HepG2 (cell line): ENCODE measurements around the gene ADAMTS17. TPM values are rescaled to one million over a fixed set of nuclear protein-coding genes. Genes with fewer than 3 reads are reported as not detected.
A peak's percentile ranks its signal among the peaks of the same experiment; 100 is the strongest.

Experiments used
- SSRP1 ChIP-seq: IDR thresholded peaks from 2 replicates; pipeline ENCODE4 v1.6.1; 2016; ENCODE audit warnings: control low read depth
- TBL1XR1 ChIP-seq: fragments of 150-350 bp; IDR thresholded peaks from 2 replicates; pipeline ENCODE4 v1.6.1; 2014; ENCODE audit warnings: borderline replicate concordance, low read length; ENCODE audit not compliant: partially characterized antibody
- TP53 ChIP-seq: sonication (generic); formaldehyde crosslinking; conservative IDR thresholded peaks from 2 replicates; pipeline ENCODE4 v1.4.0; 2020; ENCODE audit warnings: missing genetic modification reagents
- ZBTB40 ChIP-seq, 2 experiments: fragments of 450-650 bp in 1 of 2; sonication (generic) in 1 of 2; formaldehyde crosslinking in 1 of 2; IDR thresholded peaks; 2 replicates each; pipeline versions ENCODE4 v1.6.1 to v1.8.0; 2016 to 2022; ENCODE audit warnings: antibody characterized with exemption in 1 of 2, mild to moderate bottlenecking in 1 of 2, missing genetic modification reagents in 1 of 2
- ZNF337 ChIP-seq: sonication (generic); formaldehyde crosslinking; IDR thresholded peaks from 2 replicates; pipeline ENCODE4 v1.5.1; 2020; ENCODE audit warnings: missing genetic modification reagents, low read depth, mild to moderate bottlenecking, borderline replicate concordance
- polyA plus RNA-seq, 8 experiments: library from polyadenylated mRNA; depleted of rRNA in 3 of 8; stranded (reverse) in 7 of 8; unstranded in 1 of 8; fragments of >200 nt; fragmentation: Illumina TruSeq in 4 of 8; extraction: Trizol in 4 of 8; gene quantifications; 2 replicates each; pipeline versions ENCODE4 v1.2.1 to v1.2.3, GENCODE V29; 2011 to 2016; ENCODE audit warnings: low read depth in 4 of 8, missing spikeins in 1 of 8, mixed read lengths in 1 of 8; ENCODE audit not compliant: insufficient read depth in 1 of 8
- total RNA-seq, 5 experiments: library from RNA; depleted of rRNA; stranded (reverse); fragments of >200 nt; fragmentation: Illumina TruSeq; extraction: Trizol; gene quantifications; 2 replicates each; pipeline ENCODE4 v1.2.3, GENCODE V29; 2016; ENCODE audit warnings: low read depth in 1 of 5
- TF ChIP-seq, protein P1 (sequence below): sonication (generic); formaldehyde crosslinking; IDR thresholded peaks from 2 replicates; pipeline ENCODE4 v1.4.0; 2020; ENCODE audit warnings: missing genetic modification reagents
- TF ChIP-seq, protein P2 (sequence below): sonication (generic); formaldehyde crosslinking; IDR thresholded peaks from 2 replicates; pipeline ENCODE4 v1.4.0; 2020; ENCODE audit warnings: missing genetic modification reagents
- TF ChIP-seq, protein P3 (sequence below): IDR thresholded peaks from 2 replicates; pipeline ENCODE4 v1.6.1; 2016; ENCODE audit warnings: low read depth, borderline replicate concordance
- TF ChIP-seq, protein P4 (sequence below): sonication (generic); formaldehyde crosslinking; IDR thresholded peaks from 2 replicates; pipeline ENCODE4 v1.4.0; 2020; ENCODE audit warnings: missing genetic modification reagents, borderline replicate concordance

ADAMTS17 gene
- total and polyA plus RNA-seq, 2 of the 13 experiments (the other 11 are each of a cell fraction or from before 2014, with no cell fraction given) = 0.02 to 0.04 TPM

- TF ChIP-seq, protein P1, sequence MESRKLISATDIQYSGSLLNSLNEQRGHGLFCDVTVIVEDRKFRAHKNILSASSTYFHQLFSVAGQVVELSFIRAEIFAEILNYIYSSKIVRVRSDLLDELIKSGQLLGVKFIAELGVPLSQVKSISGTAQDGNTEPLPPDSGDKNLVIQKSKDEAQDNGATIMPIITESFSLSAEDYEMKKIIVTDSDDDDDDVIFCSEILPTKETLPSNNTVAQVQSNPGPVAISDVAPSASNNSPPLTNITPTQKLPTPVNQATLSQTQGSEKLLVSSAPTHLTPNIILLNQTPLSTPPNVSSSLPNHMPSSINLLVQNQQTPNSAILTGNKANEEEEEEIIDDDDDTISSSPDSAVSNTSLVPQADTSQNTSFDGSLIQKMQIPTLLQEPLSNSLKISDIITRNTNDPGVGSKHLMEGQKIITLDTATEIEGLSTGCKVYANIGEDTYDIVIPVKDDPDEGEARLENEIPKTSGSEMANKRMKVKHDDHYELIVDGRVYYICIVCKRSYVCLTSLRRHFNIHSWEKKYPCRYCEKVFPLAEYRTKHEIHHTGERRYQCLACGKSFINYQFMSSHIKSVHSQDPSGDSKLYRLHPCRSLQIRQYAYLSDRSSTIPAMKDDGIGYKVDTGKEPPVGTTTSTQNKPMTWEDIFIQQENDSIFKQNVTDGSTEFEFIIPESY (CRISPR knock-in tag) = 0 out of 2 replicates have a peak, but pooled peaks have one; percentile 41
- TF ChIP-seq, protein P2, sequence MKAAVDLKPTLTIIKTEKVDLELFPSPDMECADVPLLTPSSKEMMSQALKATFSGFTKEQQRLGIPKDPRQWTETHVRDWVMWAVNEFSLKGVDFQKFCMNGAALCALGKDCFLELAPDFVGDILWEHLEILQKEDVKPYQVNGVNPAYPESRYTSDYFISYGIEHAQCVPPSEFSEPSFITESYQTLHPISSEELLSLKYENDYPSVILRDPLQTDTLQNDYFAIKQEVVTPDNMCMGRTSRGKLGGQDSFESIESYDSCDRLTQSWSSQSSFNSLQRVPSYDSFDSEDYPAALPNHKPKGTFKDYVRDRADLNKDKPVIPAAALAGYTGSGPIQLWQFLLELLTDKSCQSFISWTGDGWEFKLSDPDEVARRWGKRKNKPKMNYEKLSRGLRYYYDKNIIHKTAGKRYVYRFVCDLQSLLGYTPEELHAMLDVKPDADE = no peak
- TF ChIP-seq ZBTB40 (IDR thresholded peaks at IDR 0.05) = no peak
- no peak for TF ChIP-seq ZBTB40 (CRISPR knock-in tag; IDR thresholded peaks at IDR 0.05)
- TF ChIP-seq, protein P3, sequence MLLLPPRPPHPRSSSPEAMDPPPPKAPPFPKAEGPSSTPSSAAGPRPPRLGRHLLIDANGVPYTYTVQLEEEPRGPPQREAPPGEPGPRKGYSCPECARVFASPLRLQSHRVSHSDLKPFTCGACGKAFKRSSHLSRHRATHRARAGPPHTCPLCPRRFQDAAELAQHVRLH (CRISPR knock-in tag) = no peak
- no peak for TF ChIP-seq TP53 (CRISPR knock-in tag)
- TF ChIP-seq, protein P4, sequence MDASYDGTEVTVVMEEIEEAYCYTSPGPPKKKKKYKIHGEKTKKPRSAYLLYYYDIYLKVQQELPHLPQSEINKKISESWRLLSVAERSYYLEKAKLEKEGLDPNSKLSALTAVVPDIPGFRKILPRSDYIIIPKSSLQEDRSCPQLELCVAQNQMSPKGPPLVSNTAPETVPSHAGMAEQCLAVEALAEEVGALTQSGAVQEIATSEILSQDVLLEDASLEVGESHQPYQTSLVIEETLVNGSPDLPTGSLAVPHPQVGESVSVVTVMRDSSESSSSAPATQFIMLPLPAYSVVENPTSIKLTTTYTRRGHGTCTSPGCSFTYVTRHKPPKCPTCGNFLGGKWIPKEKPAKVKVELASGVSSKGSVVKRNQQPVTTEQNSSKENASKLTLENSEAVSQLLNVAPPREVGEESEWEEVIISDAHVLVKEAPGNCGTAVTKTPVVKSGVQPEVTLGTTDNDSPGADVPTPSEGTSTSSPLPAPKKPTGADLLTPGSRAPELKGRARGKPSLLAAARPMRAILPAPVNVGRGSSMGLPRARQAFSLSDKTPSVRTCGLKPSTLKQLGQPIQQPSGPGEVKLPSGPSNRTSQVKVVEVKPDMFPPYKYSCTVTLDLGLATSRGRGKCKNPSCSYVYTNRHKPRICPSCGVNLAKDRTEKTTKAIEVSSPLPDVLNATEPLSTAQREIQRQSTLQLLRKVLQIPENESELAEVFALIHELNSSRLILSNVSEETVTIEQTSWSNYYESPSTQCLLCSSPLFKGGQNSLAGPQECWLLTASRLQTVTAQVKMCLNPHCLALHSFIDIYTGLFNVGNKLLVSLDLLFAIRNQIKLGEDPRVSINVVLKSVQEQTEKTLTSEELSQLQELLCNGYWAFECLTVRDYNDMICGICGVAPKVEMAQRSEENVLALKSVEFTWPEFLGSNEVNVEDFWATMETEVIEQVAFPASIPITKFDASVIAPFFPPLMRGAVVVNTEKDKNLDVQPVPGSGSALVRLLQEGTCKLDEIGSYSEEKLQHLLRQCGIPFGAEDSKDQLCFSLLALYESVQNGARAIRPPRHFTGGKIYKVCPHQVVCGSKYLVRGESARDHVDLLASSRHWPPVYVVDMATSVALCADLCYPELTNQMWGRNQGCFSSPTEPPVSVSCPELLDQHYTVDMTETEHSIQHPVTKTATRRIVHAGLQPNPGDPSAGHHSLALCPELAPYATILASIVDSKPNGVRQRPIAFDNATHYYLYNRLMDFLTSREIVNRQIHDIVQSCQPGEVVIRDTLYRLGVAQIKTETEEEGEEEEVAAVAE (CRISPR knock-in tag) = peak; percentile 54; the same call in 1 of the 2 replicates
- TF ChIP-seq TBL1XR1 = peak; percentile 40
- peak; percentile 52; the same call in 1 of the 2 replicates for TF ChIP-seq SSRP1 (CRISPR knock-in tag)
- TF ChIP-seq ZNF337 (CRISPR knock-in tag) = 0 out of 2 replicates have a peak, but pooled peaks have one; percentile 61
These were observed 8.9 kb upstream of the ADAMTS17 start (continued) for GRCh38 chr15:100350434-100351226.
